Measurements from ENCODE around the gene SURF2. TPM values are rescaled to one million over a fixed set of nuclear protein-coding genes. Genes with fewer than 3 reads are reported as not detected.
A peak's percentile ranks its signal among the peaks of the same experiment; 100 is the strongest.

Gene SURF2
- total and polyA plus RNA-seq, 11 donors, result 10.0 to 41.1 (median 14.0) TPM

- ATAC-seq, result no peak
- no peaks in the 10 kb centered on the region for H3K9me3 ChIP-seq
- TF ChIP-seq POLR2A (IDR thresholded peaks at IDR 0.05), result no peak
- TF ChIP-seq, protein P1, sequence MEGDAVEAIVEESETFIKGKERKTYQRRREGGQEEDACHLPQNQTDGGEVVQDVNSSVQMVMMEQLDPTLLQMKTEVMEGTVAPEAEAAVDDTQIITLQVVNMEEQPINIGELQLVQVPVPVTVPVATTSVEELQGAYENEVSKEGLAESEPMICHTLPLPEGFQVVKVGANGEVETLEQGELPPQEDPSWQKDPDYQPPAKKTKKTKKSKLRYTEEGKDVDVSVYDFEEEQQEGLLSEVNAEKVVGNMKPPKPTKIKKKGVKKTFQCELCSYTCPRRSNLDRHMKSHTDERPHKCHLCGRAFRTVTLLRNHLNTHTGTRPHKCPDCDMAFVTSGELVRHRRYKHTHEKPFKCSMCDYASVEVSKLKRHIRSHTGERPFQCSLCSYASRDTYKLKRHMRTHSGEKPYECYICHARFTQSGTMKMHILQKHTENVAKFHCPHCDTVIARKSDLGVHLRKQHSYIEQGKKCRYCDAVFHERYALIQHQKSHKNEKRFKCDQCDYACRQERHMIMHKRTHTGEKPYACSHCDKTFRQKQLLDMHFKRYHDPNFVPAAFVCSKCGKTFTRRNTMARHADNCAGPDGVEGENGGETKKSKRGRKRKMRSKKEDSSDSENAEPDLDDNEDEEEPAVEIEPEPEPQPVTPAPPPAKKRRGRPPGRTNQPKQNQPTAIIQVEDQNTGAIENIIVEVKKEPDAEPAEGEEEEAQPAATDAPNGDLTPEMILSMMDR (IDR thresholded peaks at IDR 0.05), result no peak
- H3K4me1 ChIP-seq, result peaks cover 3 to 55% (median 46%) of the 10 kb centered on the region in 12 donors
- WGBS, 4 donors, result 90 to 93% (median 93%) methylated on average over 22 of the region's 22 CpGs
- no peak for DNase-seq
- intact Hi-C loops (cut with DNase I), result no loop called here
- no peak overlapping the region for H3K4me3 ChIP-seq
- H3K27ac ChIP-seq, result no peak overlapping the region
- peaks cover 0 to 89% (median 60%) of the 10 kb centered on the region in 9 donors for H3K36me3 ChIP-seq
- H3K27me3 ChIP-seq, result no peaks in the 10 kb centered on the region
Measured at GRCh38 chr9:133367221-133367620, 10.9 kb downstream of the SURF2 start.

GRCh38 chr9:133367778-133368177, 11.4 kb downstream of the SURF2 start:
- no peak for TF ChIP-seq POLR2A (IDR thresholded peaks at IDR 0.05)
- TF ChIP-seq, protein P1 (IDR thresholded peaks at IDR 0.05), result no peak
- no peaks in the 10 kb centered on the region for H3K27me3 ChIP-seq
- no peaks in the 10 kb centered on the region for H3K9me3 ChIP-seq
- H3K36me3 ChIP-seq, result peaks cover 0 to 87% (median 56%) of the 10 kb centered on the region in 9 donors
- H3K27ac ChIP-seq, result no peak overlapping the region
- ATAC-seq (peak in 3 of 4 donors; percentile 36 to 42 (median 37)), DNase-seq (no peak)
- intact Hi-C loops (cut with DNase I), result no loop called here
- whole genome bisulfite sequencing, 4 donors, result 67 to 81% (median 80%) methylated on average over 6 to 10 of the region's 10 CpGs
- H3K4me1 ChIP-seq, result peaks cover 3 to 60% (median 52%) of the 10 kb centered on the region in 12 donors
- H3K4me3 ChIP-seq, result no peak overlapping the region

- Histone ChIP-seq H3K36me3 (peaks cover 0 to 87% (median 55%) of the 10 kb centered on the region in 9 donors), H3K27me3 (no peaks in the 10 kb centered on the region), H3K27ac (no peak overlapping the region), H3K4me3 (no peak overlapping the region), H3K9me3 (no peaks in the 10 kb centered on the region), H3K4me1 (peaks cover 3 to 66% (median 57%) of the 10 kb centered on the region in 12 donors)
- intact Hi-C loops (cut with DNase I), result no loop called here
- 56 to 77% (median 68%) methylated on average over 18 of the region's 18 CpGs for WGBS, 4 donors
- TF ChIP-seq, protein P1 (IDR thresholded peaks at IDR 0.05), result no peak
- no peak for TF ChIP-seq POLR2A (IDR thresholded peaks at IDR 0.05)
- ATAC-seq (peak in 1 of 4 donors; percentile 23), DNase-seq (no peak)
Measured at GRCh38 chr9:133368249-133368881, 12.0 kb downstream of the SURF2 start.

GRCh38 chr9:133369422-133369821, 13.1 kb downstream of the SURF2 start:
- Histone ChIP-seq H3K4me1 (peaks cover 3 to 74% (median 66%) of the 10 kb centered on the region in 12 donors), H3K36me3 (peaks cover 0 to 79% (median 45%) of the 10 kb centered on the region in 9 donors), H3K27ac (peak overlapping the region in 1 of 12 donors; percentile 78), H3K4me3 (no peak overlapping the region), H3K27me3 (no peaks in the 10 kb centered on the region), H3K9me3 (no peaks in the 10 kb centered on the region)
- intact Hi-C loops (cut with DNase I), result no loop called here
- WGBS, 4 donors, result 81 to 88% (median 83%) methylated on average over 6 of the region's 6 CpGs
- DNase-seq, result no peak
- ATAC-seq, result no peak
- TF ChIP-seq POLR2A (IDR thresholded peaks at IDR 0.05), result no peak
- TF ChIP-seq, protein P1 (IDR thresholded peaks at IDR 0.05), result no peak

All from heart left ventricle (tissue), 16 donors.